KMS-11 (cell line): ENCODE measurements around the gene PYY.

Experiments used
- H2AFZ ChIP-seq: fragments of 200-600 bp; sonication (generic); 2 replicates; pipeline ENCODE4 v1.6.1; 2016; ENCODE audit warnings: antibody characterized with exemption, mixed run types, low read depth
- H3K27ac ChIP-seq: fragments of 200-600 bp; sonication (generic); 2 replicates; pipeline ENCODE4 v1.6.1; 2016; ENCODE audit warnings: mild to moderate bottlenecking, mixed run types
- H3K27me3 ChIP-seq: fragments of 200-600 bp; sonication (generic); 2 replicates; pipeline ENCODE4 v1.6.1; 2017; ENCODE audit warnings: mild to moderate bottlenecking, low read depth, mixed run types, moderate library complexity; ENCODE audit not compliant: insufficient read depth
- H3K36me3 ChIP-seq: fragments of 200-600 bp; sonication (generic); 2 replicates; pipeline ENCODE4 v1.6.1; 2017; ENCODE audit warnings: mild to moderate bottlenecking, mixed run types; ENCODE audit not compliant: insufficient read depth
- H3K4me1 ChIP-seq: fragments of 200-600 bp; sonication (generic); 2 replicates; pipeline ENCODE4 v1.6.1; 2016; ENCODE audit warnings: mild to moderate bottlenecking, low read depth, mixed run types; ENCODE audit not compliant: poor library complexity, severe bottlenecking
- H3K4me2 ChIP-seq: fragments of 200-600 bp; sonication (generic); 2 replicates; pipeline ENCODE4 v1.7.0; 2016; ENCODE audit warnings: mild to moderate bottlenecking, mixed run types
- H3K4me3 ChIP-seq: fragments of 200-600 bp; sonication (generic); IDR thresholded peaks from 2 replicates; pipeline ENCODE4 v1.6.1; 2017; ENCODE audit warnings: low read depth, low read length, mixed read lengths; ENCODE audit not compliant: insufficient read depth
- H3K79me2 ChIP-seq: fragments of 200-600 bp; sonication (generic); 2 replicates; pipeline ENCODE4 v1.6.1; 2016; ENCODE audit warnings: low read depth, mixed run types; ENCODE audit not compliant: insufficient read depth
- H3K9ac ChIP-seq: fragments of 200-600 bp; sonication (generic); 2 replicates; pipeline ENCODE4 v1.6.1; 2016; ENCODE audit warnings: mild to moderate bottlenecking, mixed run types
- H4K20me1 ChIP-seq: fragments of 200-600 bp; sonication (generic); 2 replicates; pipeline ENCODE4 v1.6.1; 2016; ENCODE audit warnings: mild to moderate bottlenecking, mixed run types; ENCODE audit not compliant: insufficient read depth
- TF ChIP-seq, protein P1 (sequence below): fragments of 200-600 bp; sonication (generic); conservative IDR thresholded peaks from 2 replicates; pipeline ENCODE4 v1.6.1; 2017; ENCODE audit warnings: low read depth, mild to moderate bottlenecking, antibody characterized with exemption, low read length, moderate library complexity, mixed read lengths

PYY gene

DNA sequence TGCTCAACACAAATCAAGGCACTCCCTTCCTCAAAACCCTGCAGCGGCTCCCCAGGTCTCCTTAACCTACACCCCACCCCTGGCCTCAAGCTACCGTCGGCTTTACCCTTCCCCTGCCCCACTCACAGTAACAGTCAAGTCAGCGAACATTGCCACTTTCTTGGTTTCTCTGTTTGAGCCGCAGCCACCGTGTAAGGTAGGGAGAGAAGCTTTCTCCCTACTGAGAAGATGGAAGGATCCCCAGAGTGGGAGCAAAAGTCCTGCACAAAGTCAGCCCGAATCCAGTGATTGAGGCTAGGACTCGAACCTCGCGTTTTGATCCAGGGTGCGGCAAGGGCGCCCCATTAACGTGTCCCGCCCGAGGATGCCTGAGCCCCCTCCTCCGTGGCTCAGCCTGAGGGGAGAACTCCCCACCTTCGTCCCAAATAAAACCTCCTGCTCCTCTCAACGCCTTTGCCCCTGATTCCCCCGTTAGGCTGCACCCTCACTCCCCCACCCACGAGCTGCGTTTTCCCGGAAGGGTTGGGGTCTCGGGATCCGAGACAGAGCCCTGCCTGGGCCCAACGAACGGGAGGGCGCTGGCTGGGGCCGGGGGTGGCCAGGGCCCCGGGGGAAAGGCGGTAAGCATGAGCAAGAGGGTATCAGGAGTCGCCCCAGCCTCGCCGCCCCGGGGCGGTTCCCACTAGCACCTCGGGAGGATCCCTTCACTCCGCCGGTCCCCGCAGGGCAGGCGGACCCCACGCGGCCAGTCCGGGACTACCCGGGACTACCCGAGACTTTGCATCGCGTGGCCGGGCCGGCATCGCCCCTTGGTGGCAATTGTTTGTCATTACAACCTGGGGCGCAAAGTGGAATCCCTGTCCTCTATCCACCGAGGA lies 40.8 kb upstream of the PYY start:
- Histone ChIP-seq H3K27ac (no peak overlapping the region), H3K79me2 (no peaks in the 10 kb centered on the region), H4K20me1 (no peaks in the 10 kb centered on the region), H3K27me3 (no peaks in the 10 kb centered on the region), H3K9ac (peak overlapping the region; percentile 59; the same call in 1 of the 2 replicates), H3K36me3 (no peaks in the 10 kb centered on the region), H3K4me2 (peak overlapping the region; percentile 82), H2AFZ (peak overlapping the region; percentile 97), H3K4me1 (peaks cover 9% of the 10 kb centered on the region), H3K4me3 (no peak overlapping the region)
- TF ChIP-seq, protein P1, sequence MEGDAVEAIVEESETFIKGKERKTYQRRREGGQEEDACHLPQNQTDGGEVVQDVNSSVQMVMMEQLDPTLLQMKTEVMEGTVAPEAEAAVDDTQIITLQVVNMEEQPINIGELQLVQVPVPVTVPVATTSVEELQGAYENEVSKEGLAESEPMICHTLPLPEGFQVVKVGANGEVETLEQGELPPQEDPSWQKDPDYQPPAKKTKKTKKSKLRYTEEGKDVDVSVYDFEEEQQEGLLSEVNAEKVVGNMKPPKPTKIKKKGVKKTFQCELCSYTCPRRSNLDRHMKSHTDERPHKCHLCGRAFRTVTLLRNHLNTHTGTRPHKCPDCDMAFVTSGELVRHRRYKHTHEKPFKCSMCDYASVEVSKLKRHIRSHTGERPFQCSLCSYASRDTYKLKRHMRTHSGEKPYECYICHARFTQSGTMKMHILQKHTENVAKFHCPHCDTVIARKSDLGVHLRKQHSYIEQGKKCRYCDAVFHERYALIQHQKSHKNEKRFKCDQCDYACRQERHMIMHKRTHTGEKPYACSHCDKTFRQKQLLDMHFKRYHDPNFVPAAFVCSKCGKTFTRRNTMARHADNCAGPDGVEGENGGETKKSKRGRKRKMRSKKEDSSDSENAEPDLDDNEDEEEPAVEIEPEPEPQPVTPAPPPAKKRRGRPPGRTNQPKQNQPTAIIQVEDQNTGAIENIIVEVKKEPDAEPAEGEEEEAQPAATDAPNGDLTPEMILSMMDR = peak; percentile 96

DNA sequence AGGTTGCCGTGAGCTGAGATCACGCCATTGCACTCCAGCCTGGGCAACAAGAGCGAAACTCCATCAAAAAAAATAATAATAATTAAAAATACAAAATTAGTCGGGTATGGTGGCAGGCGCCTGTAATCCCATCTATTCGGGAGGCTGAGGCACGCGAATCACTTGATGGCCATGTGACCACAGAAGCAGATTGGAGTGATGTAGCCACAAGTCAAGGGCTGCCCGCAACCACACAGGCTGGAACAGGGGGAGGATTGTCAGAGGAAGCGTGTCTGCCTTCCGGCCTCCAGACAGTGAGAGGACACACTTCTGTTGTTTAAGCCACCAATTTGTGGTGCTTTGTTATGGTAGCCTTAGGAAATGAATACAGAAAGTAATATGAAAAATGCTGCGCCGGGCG lies 38.9 kb upstream of the PYY start:
- Histone ChIP-seq H2AFZ (no peak overlapping the region), H3K4me3 (no peak overlapping the region), H3K27ac (no peak overlapping the region), H3K9ac (no peak overlapping the region), H3K4me1 (peaks cover 9% of the 10 kb centered on the region), H3K4me2 (no peak overlapping the region), H3K27me3 (no peaks in the 10 kb centered on the region), H4K20me1 (no peaks in the 10 kb centered on the region), H3K36me3 (no peaks in the 10 kb centered on the region), H3K79me2 (no peaks in the 10 kb centered on the region)
- TF ChIP-seq, protein P1 = no peak

DNA sequence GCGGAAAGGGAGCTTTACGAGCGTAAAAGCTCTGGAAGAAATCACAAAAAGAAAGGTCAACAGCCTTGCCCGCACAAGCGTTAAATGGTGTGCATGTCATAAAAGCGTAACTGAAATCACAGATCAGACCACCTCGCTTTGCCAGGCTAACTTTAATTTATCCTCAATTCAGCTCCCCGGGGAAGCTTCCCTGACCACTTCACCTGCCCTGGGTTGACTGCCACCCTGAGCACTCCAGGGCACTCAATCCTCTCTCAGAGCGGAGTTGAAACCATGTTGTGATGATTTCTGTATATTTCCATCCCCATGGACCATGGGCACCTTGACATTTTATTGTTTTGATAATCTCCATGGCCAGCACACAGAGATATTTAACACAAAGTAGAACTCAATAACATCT lies 34.6 kb upstream of the PYY start:
- Histone ChIP-seq H4K20me1 (no peaks in the 10 kb centered on the region), H3K27ac (no peak overlapping the region), H3K4me3 (no peak overlapping the region)

DNA sequence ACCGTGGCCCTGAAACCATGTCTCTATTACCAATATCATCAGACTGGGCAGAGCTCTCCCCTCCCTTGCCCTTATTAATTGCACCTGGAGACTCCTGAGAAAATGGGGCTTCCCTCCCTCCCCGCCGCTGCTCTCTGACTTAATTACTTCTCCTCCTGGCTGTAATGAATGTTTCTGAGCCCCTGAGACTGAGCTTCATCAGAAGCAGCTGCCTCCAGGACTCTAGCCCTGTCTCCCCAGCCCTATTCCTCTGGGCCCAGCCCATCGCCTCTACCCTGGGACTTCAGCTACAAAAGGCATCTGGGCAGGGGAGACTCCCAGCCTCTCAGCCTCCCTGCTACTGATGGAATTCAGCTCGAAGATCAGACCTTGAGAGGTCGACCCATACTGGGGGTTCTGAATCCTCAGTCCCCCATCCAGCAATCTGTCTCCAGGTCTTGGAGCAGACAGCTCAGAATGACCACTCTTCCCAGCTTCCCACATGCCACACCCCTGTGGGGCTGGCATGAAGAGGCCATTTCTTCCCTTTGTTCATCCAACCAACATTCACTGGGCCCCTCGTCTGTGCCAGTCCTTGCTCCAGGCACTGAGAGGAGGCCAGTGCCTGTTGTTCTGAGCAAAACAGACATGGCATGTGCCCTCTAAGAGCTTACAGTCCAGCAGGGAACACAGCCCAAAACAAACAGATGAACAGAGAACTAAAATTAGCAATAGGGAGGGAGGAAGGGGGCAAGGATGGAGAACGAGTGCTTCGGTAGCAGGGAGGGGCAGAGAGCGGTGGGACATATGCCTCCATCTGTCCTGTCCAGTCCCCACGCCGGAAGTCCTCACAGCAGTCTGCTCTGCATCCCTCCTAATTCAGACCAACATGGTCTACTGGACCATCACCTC lies 33.6 kb upstream of the PYY start:
- Histone ChIP-seq H3K4me3 (no peak overlapping the region), H3K4me2 (no peak overlapping the region), H3K27ac (no peak overlapping the region), H2AFZ (no peak overlapping the region), H3K9ac (no peak overlapping the region), H3K36me3 (no peaks in the 10 kb centered on the region), H3K27me3 (no peaks in the 10 kb centered on the region), H3K79me2 (no peaks in the 10 kb centered on the region), H3K4me1 (no peaks in the 10 kb centered on the region), H4K20me1 (no peaks in the 10 kb centered on the region)
- TF ChIP-seq, protein P1 = no peak

More for the DNA sequence above, 34.6 kb upstream of the PYY start:
- TF ChIP-seq, protein P1 = no peak
- Histone ChIP-seq H3K9ac (no peak overlapping the region), H3K27me3 (no peaks in the 10 kb centered on the region), H3K36me3 (no peaks in the 10 kb centered on the region), H2AFZ (no peak overlapping the region), H3K79me2 (no peaks in the 10 kb centered on the region), H3K4me1 (no peaks in the 10 kb centered on the region), H3K4me2 (no peak overlapping the region)
